Fibroblast of the aortic adventitia (primary cell): Measurements from ENCODE around the gene TCP11L1. TPM values are rescaled to one million over a fixed set of nuclear protein-coding genes. Genes with fewer than 3 reads are reported as not detected.

Experiments used
- DNase-seq: peaks from one replicate; pipeline ENCODE4 v3.0.0-alpha.2; 2010; ENCODE audit warnings: low read depth
- H3K4me3 ChIP-seq: 2 replicates; pipeline ENCODE4 v1.5.1; 2011; ENCODE audit warnings: low read depth, mild to moderate bottlenecking, control low read depth, low read length, moderate library complexity
- CTCF ChIP-seq: IDR thresholded peaks from 2 replicates; pipeline ENCODE4 v1.5.1; 2011; ENCODE audit warnings: mild to moderate bottlenecking, low read length, control low read depth, inconsistent platforms; ENCODE audit not compliant: insufficient read depth
- total RNA-seq: library from RNA; depleted of rRNA; stranded (reverse); fragments of >200 nt; gene quantifications from 2 replicates; pipeline ENCODE4 v1.2.3, GENCODE V29; 2012; ENCODE audit warnings: low replicate concordance

Gene TCP11L1
- total RNA-seq, 1 donor = 44.4 TPM

DNA sequence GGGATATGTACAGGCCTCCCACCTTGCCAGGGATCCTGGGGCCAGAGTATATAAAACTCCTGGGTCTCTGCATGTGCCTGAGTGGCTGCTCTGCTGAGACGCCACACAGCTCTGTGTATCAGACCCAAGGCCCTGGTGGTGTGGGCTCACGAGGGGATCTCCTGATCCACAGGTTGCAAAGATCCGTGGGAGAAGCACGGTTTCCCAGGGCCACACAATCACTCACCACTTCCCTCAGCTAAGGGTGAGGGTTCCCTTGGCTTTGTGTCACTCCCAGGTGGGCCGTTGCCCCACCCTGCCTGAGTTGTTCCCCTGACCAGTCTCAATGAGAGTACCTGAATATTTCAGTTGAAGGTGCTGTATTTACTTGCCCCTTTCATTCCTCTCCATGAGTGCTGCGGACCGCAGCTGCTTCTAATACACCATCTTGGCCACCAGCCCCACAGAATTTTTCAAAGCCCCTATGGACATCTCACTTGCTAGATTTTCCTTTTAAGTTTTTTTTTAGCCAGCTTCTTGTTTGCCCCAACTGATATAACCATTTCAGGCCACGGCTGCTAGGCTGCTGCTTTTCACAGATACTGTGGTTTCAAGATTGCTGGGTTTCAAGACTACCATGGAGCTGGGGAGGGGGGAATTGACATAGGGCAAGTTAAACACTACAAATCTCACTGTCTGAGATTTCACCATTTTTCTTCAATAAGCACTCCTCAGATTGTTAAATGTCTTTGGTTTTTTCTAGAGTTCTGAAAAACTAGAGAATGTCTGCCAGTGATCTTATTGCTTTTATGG, 37.4 kb upstream of the TCP11L1 start:
- TF ChIP-seq CTCF = no peak
- no peak overlapping the region for H3K4me3 ChIP-seq
- DNase-seq = no peak

GRCh38 chr11:33005175-33005574, 34.2 kb upstream of the TCP11L1 start:
- DNase-seq = no peak
- no peak for TF ChIP-seq CTCF
- H3K4me3 ChIP-seq = no peak overlapping the region

- no peak for TF ChIP-seq CTCF
- H3K4me3 ChIP-seq = no peak overlapping the region
- no peak for DNase-seq
Observed at GRCh38 chr11:33006010-33006409, 33.4 kb upstream of the TCP11L1 start.

GRCh38 chr11:33013755-33014154, 25.6 kb upstream of the TCP11L1 start:
- TF ChIP-seq CTCF = no peak
- DNase-seq = no peak

DNA sequence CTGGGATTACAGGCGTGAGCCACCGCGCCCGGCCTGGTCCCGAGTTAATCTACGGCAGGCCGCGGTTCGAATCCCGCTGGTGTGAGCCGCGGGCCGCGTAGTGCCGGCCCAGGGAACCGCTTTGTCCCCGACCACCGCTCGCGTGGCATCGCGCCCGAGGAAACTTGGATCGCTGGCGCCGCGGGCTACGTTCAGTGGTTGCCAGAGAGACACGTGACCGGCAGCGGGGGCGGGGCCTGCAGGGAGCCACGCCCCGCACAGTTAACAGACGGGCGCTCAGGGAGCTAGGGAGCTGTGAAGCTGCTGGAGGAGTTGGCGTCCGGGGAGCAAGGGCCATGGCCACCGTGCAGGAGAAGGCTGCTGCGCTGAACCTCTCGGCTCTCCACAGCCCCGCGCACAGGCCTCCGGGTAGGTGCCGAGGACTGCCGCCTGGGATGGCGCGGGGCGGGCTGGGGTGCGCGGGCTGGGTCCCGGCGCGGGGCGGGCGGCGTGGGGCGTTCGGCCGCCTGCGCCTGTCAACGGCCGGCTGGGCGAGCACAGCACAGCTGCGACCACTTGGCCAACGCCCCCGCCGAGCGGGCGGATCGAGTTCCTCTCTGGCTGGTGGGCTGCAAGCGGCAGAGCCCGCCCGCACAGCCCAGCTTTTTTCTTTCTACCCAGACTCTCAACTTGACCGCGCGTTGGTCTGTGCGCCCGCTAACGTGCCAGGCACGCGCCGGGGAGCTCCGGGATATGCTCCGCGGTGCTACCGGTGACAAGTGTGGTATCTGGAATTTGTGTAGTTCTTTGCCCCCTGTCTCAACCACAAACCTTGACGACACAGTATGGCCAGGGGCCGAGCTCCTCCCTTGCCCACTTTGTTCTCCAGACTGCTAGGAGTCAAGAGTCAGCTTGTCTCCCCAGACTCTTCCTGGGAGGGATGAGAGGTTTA, 23.5 kb upstream of the TCP11L1 start, which contains the start of gene DEPDC7:
Gene DEPDC7, plus strand, starts transcription at position 258 of the 931 bp plus-strand sequence. Its CDS starts 78 bp downstream, at position 336.
- TF ChIP-seq CTCF = no peak
- peak within 1 kb of the TSS; percentile 79 for H3K4me3 ChIP-seq
- peak; percentile 85 for DNase-seq

More at GRCh38 chr11:33013755-33014154, 25.6 kb upstream of the TCP11L1 start:
- H3K4me3 ChIP-seq = no peak overlapping the region

- no peak for TF ChIP-seq CTCF
- no peak for DNase-seq
- peak overlapping the region; percentile 79 for H3K4me3 ChIP-seq
Observed at GRCh38 chr11:33016654-33017053, 22.7 kb upstream of the TCP11L1 start.
